ENCODE measurements around the gene DGKH.
"Not testable (repeated sequence)": the region's sequence is repeated elsewhere in the genome, so short reads cannot be mapped to it uniquely, and the experiment has no call there.

DGKH gene

DNA sequence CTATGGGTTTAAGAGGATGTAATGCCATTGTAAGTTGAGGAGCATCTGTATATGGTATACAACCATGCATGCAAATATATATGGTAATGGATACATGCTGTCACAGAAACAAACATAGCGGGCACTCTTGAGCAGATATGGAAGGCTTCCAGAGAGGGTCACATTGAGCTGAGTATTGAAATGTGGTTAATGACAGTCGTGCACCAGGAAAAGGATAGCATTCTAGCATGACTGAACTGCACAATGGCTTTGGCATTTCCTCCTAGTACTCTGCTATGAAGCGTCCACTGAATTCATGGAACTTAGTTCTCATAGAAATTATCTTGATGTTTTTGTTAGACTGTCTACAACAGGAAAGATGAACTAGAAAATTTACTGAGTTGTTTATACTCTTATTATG lies 25.2 kb downstream of the DGKH start:
- no peak for DNase-seq

- DNase-seq, result no peak
Observed at GRCh38 chr13:42075517-42075916, 27.1 kb downstream of the DGKH start.

GRCh38 chr13:42076309-42076713 lies 27.9 kb downstream of the DGKH start:
- DNase-seq, result no peak

- peak; percentile 5 for DNase-seq
Observed at GRCh38 chr13:42078128-42078808, 29.8 kb downstream of the DGKH start.

DNA sequence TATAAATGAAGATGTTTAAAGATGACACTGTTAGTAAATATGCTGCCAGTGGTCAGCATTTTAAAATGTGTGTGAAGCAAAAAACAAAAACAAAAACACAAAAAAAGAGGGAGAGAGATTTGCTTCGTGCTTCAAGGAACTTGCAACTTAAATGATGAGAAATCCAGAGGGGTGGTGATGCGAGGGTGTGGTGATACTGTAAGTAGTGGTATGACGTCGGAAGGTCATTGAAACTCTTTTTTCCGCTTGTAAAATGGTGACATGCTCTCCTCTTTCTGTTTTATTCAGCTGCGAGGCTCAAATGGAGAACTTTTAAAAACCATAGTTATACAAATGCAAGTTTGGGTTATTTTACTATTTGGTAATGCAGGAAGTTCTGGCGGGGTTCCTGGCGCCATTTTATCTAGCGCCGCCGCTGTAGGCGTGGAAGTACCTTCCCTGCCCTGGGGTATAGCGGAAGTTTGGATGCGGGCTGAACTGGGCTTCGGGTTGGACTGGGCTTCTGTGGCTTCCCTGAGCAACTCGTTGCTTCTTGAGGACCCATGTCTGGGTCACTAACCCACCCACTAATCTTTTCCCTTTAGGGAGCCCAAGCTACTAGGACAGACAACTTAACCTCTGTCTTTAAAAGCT lies 34.8 kb downstream of the DGKH start:
- no peak for DNase-seq

GRCh38 chr13:42084722-42085121 lies 36.3 kb downstream of the DGKH start:
- no peak for DNase-seq

DNA sequence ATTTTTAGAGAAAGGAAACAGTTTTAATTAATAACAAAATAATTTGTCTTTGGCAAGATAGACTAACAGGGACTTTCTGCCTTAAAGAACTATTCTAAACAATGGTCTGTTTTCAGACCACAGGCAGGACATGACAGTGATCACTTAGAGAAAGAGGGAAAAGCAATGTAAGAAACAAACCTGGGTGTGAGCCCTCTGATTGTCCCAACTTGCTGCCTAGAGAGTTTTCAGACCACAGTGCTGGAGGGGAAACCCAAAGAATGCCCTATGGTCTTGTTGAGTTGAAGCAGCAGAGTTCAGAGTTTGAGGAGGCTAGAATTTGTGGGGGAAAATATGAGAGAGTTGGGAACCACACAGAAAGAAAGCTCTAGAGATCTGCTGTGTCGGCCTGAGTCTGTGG lies 38.1 kb downstream of the DGKH start:
- DNase-seq, result no peak

DNA sequence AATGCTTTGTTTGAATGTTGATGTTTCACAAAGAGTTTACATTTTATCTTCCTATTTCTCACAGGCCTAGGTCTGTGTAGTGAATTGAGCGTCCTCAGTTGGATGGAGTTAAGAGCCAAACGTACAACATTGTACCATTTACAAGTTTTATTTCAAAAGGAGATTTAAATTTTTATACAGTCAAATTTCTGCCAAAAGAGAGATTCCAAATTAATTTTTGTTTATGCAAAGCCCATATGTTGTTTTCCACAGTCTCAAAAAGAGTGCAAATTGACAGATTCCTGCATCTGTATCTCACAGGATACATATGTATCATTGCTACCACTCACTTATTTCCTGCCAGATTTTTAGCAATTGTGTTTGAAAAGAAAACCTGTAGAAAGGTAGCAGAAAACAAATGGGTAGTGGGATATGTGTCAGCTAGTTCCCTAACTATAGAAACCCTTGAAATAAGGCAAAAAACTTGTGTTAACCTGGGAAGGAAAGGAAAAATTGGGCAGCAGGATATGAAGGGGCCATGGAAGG lies 46.1 kb downstream of the DGKH start:
- no peak for DNase-seq

DNA sequence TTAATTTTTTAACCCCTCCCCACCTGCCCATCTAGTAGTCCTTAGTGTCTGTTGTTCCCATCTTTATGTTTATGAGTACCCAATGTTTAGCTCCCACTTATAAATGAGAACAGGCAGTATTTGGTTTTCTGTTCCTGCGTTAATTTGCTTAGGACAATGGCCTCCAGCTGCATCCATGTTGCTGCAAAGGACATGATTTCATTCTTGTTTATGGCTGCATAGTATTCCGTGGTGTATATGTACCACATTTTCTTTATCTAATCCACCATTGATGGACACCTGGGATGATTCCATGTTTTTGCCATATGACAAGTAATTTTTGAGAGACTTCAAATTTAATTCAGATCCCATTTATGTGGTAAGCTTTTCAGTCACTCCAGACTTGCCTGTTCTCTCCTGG lies 47.8 kb downstream of the DGKH start:
- not testable (repeated sequence) for DNase-seq

- DNase-seq, result no peak
Observed at GRCh38 chr13:42099962-42100675, 51.7 kb downstream of the DGKH start.

DNA sequence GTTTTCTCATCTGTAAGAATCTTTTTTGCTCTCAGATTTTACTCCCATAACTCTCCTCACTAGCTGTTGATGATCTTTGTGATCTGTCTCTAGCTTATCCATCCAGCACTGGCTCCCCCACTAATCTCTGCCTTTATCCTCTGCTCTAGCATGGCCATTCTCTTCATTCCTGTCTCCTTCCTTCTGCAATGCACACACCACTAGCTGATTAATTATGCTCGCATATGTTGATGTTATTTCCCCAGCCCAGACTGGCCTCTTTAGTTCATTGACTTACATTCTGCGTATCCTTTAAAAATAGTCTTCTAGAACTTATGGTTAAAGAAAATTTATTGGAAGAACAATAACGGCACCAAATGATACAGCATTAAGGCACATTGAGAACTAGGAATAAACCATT lies 52.5 kb downstream of the DGKH start:
- DNase-seq, result no peak

- DNase-seq, result no peak
Observed at GRCh38 chr13:42101821-42102585, 53.6 kb downstream of the DGKH start.

DNA sequence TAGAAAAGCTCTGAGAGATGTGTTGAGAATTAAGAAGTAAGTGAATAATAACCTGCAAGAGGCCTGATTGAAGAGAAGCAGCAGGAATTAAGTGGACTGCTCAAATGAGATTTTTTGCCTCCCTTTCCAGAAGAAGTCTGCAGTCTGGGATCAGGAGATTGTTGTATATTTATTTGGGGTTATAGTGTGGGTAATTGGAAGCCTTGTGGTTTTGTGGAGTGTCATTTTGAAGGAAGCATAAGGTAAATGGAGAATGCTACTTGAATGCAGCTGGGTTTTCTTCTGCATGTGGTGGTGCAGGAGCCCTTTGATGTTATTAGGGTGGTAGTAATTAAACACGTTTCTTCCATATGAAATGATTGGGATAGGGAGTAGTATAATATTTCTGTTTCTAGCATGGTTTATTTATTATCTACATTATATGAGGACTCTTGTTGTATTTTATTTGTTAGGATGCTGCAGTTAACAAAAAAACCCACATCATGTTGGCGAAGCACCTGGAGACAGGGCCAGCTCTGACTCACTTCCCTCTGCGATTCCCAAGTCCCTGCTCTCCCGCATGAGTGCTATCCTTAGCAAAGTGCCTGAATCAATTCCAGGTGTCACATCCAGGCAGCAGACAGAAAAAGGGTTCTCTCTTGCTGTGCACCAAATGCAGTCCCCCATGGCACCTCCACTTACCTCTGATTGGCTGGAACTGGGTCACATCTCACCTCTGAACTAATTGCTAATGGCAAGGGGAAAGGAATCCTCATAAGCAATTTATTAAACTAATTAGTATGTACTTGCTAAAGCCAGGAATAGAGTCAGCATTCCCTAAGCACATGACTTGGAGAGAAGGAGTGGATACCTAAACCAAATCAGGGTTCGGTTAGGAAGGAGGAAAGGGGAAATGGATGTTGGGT lies 54.8 kb downstream of the DGKH start:
- DNase-seq, result no peak

DNA sequence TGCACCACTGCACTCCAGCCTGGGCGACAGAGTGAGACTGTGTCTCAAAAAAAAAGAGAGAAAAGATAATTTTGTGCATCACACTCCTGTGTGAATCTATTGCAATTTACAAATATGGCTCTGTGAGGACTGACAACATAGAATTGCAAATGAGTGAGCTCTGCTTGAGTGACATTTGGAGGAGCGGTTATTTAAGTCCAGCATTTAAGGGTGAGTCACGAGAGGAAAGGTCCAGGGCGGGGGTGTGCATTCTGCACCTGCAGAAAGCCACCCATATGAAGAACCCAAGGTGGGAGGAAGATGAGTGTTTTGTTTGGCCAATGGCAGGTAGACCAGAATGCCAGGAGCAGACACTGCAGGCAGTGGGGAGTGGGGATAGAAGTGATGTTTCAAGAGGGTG lies 58.5 kb downstream of the DGKH start:
- no peak for DNase-seq

DNA sequence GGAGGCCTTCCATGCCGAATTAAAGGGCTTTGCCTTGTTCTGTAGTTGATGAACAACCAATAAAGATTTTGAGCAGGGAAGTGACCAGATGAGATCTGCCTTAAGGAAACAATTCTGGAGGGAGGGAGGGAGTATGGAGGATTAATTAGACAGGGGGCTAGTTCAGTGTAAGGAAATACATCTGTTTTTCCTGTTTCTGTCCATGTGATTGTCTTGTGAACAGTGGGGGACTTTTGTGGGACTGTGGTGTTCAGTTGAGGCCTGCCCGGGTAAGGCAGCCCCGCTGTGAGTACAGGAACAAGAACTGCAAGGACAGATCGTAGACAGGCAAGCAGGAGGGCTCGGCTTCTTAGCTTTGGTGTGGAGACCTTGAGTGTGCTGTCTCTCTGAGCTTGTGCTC lies 59.0 kb downstream of the DGKH start:
- no peak for DNase-seq

DNA sequence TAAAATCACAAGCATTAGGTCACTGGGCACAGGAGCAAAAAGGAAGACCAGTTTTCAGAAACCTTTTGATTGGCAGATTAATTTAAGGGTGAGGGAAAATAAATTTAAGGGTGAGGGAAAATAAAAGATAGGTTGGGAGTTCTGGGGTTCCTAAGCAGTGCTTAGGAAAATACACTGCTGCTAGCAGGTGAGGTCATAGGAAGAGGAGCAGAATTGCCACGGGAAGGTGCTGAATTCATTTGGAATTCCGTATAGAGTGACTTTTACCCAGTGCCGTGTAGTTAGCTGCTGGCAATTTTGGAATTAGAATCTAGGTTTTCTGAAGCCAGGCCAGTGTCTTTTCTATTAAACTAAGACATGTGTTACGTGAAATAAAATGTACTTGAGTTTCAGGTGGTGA lies 59.8 kb downstream of the DGKH start:
- no peak for DNase-seq

DNA sequence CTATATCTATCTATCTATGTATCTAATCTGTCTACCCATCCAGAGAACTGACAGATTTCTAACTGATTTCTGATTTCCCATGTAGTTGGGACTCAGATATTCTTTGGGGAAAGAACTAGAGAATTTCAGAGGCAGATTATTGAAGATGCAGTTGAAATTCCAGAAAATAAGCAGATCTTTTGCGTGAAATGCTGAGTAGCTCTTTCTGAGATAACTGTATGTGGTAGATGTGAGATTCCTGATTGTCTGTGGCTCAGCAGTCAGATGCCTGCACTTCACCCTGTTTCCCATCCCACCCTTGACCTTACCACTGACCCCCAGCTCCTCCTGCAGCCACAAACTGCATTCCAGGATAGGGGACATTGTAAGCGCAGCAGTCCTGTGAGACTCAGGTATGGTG lies 61.5 kb downstream of the DGKH start:
- DNase-seq, result no peak

GRCh38 chr13:42110410-42111155 lies 62.1 kb downstream of the DGKH start:
- peak; percentile 81 for DNase-seq

DNA sequence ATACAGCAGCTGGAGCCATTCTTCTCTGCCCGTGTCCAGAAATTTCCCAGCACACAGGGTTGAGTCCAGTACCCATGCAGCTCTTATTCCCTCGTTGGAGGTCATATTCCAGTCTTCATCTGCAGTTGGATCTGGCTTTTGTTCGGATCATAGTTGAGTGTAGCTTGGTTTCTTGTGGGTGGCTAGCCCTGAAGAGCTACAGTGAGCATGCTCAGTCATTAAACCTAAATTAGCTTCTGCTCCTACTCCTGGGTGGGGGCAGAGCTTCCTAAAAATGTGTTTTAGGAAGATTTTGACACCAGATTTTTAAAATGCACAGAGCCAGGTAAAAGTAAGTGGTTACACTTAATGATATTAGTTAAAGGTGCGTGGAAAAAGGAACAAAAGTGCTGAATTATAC lies 64.4 kb downstream of the DGKH start:
- DNase-seq, result no peak

GRCh38 chr13:42113478-42113877 lies 65.0 kb downstream of the DGKH start:
- DNase-seq, result no peak

GRCh38 chr13:42114278-42114677 lies 65.8 kb downstream of the DGKH start:
- no peak for DNase-seq

Measured in hematopoietic multipotent progenitor cell treated with erythropoietin and hydrocortisone succinate and interleukin-3 and kit ligand, for 6 days (in vitro differentiated cells).